HG03442 (cell line): ENCODE measurements around the gene LRWD1.
"Not testable (repeated sequence)": the region's sequence is repeated elsewhere in the genome, so short reads cannot be mapped to it uniquely, and the experiment has no call there.

ENCODE experiments used
- ATAC-seq: cut with Tn5 transposase; IDR thresholded peaks from one replicate; pipeline ENCODE4 v1.9.1; 2021; ENCODE audit warnings: mild to moderate bottlenecking, moderate library complexity; ENCODE audit not compliant: unreplicated experiment

LRWD1 gene

GRCh38 chr7:102494026-102494425 is 29.2 kb downstream of the LRWD1 start:
- not testable (repeated sequence) for ATAC-seq

- ATAC-seq, result peak; percentile 65
Measured at GRCh38 chr7:102494473-102495149, 29.8 kb downstream of the LRWD1 start.

GRCh38 chr7:102496861-102497260 is 32.1 kb downstream of the LRWD1 start:
- ATAC-seq, result not testable (repeated sequence)

- ATAC-seq, result not testable (repeated sequence)
Measured at GRCh38 chr7:102497308-102497707, 32.5 kb downstream of the LRWD1 start.

GRCh38 chr7:102498321-102498720 is 33.5 kb downstream of the LRWD1 start:
- not testable (repeated sequence) for ATAC-seq

GRCh38 chr7:102503141-102503540 is 38.4 kb downstream of the LRWD1 start:
- ATAC-seq, result not testable (repeated sequence)

GRCh38 chr7:102505298-102506185 is 40.8 kb downstream of the LRWD1 start:
- not testable (repeated sequence) for ATAC-seq

- ATAC-seq, result not testable (repeated sequence)
Measured at GRCh38 chr7:102507410-102508088, 42.8 kb downstream of the LRWD1 start.

- not testable (repeated sequence) for ATAC-seq
Measured at GRCh38 chr7:102510575-102510974, 45.8 kb downstream of the LRWD1 start.

- peak; percentile 27 for ATAC-seq
Measured at GRCh38 chr7:102511860-102512522, 47.2 kb downstream of the LRWD1 start.

- not testable (repeated sequence) for ATAC-seq
Measured at GRCh38 chr7:102512642-102513221, 47.9 kb downstream of the LRWD1 start.

- peak; percentile 68 for ATAC-seq
Measured at GRCh38 chr7:102514881-102515721, 50.3 kb downstream of the LRWD1 start.

- ATAC-seq, result not testable (repeated sequence)
Measured at GRCh38 chr7:102515889-102516288, 51.1 kb downstream of the LRWD1 start.

GRCh38 chr7:102516951-102517350 is 52.2 kb downstream of the LRWD1 start:
- not testable (repeated sequence) for ATAC-seq

- ATAC-seq, result peak; percentile 57
Measured at GRCh38 chr7:102517550-102518147, 52.9 kb downstream of the LRWD1 start, which contains the start of gene RASA4B. Gene RASA4B (minus strand): TSS chr7:102517777. CDS start chr7:102517710, 67 bp downstream.

- ATAC-seq, result not testable (repeated sequence)
Measured at GRCh38 chr7:102520797-102521196, 56.0 kb downstream of the LRWD1 start.
